Iris pigment epithelial cell (primary cell): ENCODE measurements around the gene MAPKAPK3.
A peak's percentile ranks its signal among the peaks of the same experiment; 100 is the strongest.
"Not testable (repeated sequence)": the region's sequence is repeated elsewhere in the genome, so short reads cannot be mapped to it uniquely, and the experiment has no call there.

Experiments
- DNase-seq: peaks from one replicate; pipeline ENCODE4 v3.0.0-alpha.2; 2011; ENCODE audit warnings: low read depth

MAPKAPK3 gene

DNA sequence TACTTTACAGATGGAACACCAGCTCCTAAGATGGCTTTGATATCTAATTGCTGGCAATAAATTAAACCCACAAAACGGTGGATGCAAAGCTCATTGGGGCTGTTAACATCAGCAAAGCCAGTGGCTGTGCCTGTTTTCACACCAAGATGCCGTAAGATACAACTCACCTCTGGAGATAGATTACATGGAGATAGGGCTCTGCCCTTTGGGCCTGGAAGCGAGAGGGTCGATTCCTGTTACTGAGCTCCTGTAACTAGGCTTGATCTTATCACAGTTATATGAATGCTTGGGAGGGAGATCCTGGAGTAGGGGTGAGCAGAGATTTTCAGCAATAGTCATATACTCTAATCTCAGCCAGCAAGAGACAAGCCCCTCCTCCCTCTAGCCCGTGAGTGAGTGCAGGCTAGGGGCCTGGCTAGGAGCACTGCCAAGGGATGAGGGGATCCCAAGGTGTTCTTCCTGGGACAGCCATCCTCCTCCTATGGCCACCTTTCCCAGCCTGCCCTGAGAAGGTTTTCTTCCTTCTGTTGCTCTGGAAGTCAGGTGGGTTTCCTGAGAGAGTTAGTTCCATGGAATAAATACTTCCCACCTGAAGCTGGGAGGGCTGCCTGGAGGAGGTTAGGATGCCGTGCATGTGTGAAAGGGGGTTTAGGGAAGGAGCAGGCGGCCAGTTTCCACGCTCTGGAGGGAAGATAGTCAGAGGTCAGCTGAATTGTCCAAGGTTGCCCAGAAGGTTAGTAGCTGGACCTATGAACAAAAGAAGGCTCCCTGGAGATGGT lies 39.7 kb downstream of the MAPKAPK3 start:
- DNase-seq, result no peak

DNA sequence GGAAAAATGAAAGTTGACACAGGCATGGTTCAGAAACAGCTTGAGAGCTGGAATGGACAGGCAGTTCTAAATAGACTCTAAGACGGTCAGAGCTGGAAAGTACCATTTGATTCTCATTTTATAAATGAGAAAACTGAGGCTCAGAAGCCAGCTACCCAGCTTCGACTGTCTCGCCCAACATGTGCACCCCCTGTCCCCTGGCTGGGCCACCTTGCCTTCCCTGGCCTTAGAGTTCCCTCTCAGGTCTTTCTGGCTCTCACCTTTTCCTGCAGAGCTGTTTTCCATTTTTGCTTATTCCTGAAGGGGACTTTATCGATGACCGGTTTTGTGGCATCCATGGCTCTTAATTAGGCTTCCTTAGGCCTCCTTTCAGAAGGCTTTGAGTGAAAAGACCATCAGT lies 40.5 kb downstream of the MAPKAPK3 start:
- no peak for DNase-seq

- DNase-seq, result no peak
Measured at GRCh38 chr3:50657816-50658215, 40.9 kb downstream of the MAPKAPK3 start.

GRCh38 chr3:50658416-50658815 lies 41.5 kb downstream of the MAPKAPK3 start:
- no peak for DNase-seq

DNA sequence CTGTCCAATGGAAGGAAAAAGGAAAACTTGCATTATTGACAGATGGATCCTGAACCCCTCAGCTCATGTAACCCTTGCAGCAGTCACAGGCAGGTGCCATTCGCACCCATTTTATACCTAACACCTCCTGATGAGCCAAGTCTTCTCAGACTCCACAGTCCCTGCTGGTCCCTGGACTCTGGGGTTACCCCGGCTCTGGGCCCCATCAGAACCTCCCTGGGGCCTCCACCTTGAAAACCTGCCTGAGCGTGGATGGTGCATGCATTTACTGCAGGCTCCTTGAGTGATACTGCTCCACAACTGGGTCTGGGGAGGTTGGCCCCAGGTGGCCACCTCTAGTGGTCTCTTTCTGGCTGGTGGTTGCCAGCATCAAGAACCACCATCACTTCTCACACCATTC lies 41.9 kb downstream of the MAPKAPK3 start:
- DNase-seq, result no peak

DNA sequence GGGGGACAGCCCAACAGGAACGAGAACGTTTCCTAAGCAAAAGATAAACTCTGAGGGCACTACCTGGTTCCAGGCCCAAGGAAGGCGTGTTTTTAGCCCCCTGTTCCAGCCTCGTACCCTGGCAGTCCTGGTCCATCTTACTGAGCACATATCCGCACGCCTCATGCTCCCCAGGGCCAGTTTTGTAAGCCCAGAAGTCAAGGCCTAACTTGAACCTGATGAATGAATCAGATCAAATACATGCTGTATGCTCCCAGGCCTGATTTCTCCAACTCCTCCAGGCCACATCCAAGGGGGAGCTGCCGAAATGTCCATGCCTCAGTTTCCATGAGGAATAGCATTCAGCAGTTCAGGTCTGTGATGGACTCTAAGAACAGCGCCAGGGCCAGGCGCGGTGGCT lies 43.4 kb downstream of the MAPKAPK3 start:
- no peak for DNase-seq

DNA sequence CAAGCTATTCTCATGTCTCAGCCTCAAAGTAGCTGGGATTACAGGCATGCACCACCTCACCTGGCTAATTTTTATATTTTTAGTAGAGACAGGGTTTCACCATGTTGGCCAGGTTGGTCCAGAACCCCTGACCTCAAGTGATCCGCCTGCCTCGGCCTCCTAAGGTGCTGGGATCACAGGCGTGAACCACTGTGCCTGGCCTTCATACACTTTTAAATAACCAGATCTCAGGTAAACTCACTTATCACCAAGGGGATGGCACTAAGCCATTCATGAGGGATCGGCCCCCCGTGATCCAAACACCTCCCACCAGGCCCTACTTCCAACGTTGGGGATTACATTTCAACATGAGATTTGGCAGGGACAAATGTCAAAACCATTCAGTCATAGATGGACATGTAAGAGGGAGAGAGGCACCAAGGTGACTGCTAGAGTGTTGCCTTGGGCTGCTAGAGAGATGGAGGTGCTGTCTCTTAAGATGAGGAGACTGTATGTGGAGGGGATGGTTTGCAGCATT lies 44.4 kb downstream of the MAPKAPK3 start:
- no peak for DNase-seq

DNA sequence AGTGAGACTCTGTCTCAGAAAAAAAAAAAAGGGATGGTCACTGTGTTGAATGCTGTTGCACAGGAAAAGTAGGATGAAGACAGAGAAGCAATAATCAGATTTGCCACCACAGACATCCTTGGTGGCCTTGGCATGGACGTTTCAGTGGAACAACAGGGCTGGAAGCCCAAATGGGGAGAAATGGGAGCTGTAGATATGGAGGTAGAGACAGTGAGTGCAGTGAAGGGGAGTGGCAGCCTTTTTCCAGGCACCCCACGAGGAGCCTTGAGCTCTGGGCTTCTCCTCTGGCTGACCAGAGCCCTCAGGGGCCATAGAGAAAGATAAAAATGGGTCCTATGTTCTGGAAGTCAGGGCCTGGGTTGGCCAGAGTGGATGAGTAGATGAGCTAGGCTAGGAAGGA lies 45.5 kb downstream of the MAPKAPK3 start:
- DNase-seq, result no peak

DNA sequence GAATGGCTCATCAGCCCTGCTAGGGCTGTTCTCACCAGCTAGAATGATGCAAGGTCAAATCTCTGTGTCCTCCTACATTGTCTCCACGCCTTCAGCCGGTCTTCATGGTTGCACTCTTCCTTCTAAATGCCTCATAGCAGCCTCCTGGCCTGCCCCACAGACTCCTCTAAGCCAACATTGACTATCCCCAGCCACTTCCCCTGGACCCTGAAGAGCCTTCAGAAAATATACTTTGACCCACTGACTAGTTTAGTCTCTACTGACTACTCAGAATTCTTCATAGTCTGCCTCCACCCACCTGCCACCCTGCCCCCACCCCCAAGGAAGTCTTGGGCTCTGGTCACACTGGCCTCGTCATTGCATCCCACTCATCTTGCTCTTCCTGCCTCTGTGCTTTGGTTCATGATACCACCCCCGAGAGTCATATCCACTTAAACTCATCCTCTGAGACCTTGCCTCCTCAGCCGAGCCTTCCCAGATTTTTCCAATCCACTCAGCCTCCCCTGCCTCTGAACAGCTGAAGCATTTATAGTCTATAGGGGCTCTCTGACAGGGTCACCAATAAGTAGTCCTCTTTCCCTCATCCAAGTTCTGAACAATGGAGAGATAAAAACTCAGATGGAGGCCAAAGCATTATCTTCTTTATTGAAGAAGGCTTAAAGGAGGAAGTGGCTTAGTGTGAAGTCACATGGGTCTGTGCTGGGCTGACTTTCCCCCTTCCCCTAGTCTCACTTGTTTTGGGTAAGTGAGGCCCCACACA lies 48.3 kb downstream of the MAPKAPK3 start:
- no peak for DNase-seq

DNA sequence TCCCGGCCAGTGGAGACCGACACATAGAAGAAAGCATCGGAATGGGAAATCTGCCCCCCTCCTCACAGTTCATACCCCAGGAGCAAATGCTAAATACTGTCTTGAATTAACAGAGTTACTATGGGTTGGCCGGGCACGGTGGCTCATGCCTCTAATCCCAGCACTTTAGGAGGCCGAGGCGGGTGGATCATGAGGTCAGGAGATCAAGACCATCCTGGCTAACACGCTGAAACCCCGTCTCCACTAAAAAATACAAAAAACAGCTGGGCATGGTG lies 48.8 kb downstream of the MAPKAPK3 start:
- DNase-seq, result not testable (repeated sequence)

DNA sequence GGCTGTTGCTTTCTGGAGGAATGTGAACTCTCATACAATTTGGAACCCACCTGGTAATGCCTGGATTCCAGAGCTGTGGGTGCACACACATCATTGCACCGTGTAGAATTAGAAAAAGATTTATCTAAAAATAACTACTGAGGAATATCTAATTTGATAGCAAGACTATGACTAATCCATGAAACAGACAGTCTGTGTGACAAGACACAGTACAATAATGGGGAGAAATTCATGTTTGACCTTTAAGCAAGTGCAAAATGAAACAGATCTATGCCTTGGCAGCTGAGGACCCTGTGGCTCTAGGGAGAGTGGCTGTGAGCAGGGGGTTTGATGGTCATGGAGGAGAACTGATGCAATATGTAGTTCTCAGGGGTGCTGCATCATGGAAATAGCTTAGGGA lies 49.9 kb downstream of the MAPKAPK3 start:
- DNase-seq, result peak; percentile 8

DNA sequence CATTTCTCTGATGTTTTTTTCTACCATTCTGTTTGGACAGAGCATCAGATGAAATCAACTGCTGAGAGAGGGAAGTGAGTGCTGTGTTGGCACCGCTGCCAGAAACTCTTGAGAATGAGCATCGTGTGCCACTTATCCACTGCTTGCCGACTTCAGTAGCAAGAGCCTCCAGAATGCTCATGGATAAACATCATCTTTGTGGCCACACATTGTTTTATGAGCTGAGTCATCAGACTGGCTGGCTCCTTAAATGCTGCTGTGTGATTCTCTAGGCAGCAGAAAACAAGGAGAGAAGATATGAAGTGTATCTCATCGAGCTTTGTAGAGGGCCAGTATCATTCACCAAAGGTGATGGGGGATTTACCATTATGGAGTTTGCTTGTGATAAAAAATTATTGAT lies 54.4 kb downstream of the MAPKAPK3 start:
- peak; percentile 80 for DNase-seq

DNA sequence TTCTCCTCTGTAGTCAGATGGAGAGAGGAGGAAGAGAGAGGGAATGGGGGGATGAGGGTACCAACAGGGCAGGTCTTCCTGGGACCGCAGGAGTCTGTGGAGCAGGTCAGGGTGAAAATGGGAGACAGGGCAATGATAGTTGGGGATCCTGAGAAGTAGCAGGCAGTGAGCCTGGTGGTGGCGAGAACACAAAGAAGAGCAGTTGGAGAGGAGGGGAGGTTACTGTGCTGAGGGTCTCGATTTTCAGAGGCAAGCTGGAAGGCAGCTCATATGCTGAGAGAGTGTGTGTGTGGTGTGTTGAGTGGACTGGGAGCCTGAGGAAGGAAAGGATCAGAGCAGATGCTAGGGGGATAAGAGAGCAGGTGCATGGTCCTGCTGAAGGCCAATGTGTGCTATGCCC lies 55.7 kb downstream of the MAPKAPK3 start:
- DNase-seq, result no peak

GRCh38 chr3:50673931-50674330 lies 57.0 kb downstream of the MAPKAPK3 start:
- no peak for DNase-seq

DNA sequence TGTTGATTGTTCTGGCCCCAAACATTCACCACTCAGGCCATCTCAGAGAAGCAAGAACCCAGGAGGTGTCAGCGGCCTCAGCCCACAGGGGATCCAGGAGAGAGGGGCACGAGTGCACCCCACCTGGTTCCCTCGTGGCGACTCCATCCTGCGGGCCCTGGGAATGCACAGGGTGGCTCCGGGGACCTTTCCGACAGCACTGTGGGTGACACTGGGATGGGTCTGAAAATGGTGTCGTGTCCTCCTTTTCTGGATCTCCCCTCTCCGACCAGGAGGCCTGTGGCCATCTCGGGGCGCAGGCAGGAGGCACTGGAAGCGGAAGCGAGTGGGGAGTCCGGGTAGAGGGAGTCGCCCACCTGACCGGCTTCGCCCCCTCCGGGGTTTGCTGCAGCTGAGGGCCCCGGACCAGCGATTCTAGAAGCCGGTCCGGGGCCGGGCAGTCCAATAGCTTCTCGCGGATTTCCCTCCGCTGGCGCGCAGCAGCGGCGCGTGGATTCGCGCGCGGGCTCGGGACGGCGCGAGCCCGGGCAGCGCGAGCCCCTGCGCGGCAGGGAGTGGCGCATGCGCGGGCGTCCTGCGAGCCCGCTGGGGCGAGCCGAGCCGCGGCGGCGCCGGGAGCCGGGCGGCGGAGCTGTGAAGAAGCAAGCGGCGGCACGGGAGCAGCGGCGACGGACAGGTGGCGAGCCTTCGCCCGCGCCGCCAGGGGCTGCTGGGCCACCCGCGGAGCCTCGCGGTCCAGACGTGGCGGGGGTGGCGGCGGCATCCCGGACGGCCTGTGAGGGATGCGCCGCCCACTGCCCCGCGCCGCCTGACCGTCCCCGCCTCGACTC lies 57.6 kb downstream of the MAPKAPK3 start, which contains the start of gene DOCK3:
Gene DOCK3 (plus strand): TSS at position 579 of the 830 bp plus-strand sequence. CDS start 337 bp downstream, outside the sequence.
- peak; percentile 38 for DNase-seq

- DNase-seq, result no peak
Measured at GRCh38 chr3:50675179-50676030, 58.5 kb downstream of the MAPKAPK3 start.

GRCh38 chr3:50676031-50676705 lies 59.2 kb downstream of the MAPKAPK3 start:
- DNase-seq, result no peak

DNA sequence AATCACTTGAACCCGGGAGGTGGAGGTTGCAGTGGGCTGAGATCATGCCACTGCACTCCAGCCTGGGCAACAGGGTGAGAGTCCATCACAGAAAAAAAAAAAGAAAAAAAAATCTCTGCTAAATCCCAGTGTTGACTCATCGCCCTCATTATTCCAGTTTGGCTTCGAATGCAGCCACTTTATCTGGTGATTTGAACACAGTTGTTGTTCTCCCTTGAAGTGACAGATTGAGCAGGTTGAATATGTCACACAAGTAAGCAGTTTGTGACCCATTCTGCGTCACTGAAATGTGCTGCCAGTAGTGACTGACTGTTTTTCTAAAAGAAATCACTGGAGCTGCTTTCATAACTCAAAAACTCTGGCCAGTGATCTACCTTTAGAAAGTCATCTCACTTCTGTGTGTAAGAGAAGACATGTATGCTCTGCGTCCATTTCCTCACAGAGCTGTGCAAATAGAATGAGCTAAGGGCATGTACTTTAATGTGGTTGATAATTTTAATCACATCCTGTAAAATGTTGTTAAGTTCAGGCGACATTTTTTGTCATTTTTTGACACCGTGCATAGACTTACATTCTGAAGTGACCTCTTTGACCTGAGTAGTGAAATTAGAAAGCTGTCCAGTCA lies 70.3 kb downstream of the MAPKAPK3 start:
- no peak for DNase-seq

GRCh38 chr3:50687916-50688315 lies 71.0 kb downstream of the MAPKAPK3 start:
- DNase-seq, result no peak

DNA sequence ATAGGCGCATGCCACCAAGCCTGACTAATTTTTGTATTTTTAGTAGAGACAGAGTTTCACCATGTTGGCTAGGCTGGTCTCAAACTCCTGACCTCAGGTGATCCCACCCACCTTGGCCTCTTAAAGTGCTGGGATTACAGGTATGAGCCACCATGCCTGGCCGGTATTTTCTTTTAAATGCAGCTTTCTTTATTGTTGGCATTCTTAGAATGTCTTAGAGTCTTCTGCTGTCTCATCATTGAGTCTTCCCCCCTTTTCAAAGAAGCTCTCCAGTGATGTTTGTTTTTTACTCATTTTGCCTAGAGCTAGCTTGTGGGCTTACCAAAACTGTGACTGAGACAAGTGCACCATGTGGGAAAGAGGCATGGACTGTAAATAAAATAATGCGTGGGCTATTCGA lies 71.7 kb downstream of the MAPKAPK3 start:
- DNase-seq, result not testable (repeated sequence)

GRCh38 chr3:50689558-50689957 lies 72.6 kb downstream of the MAPKAPK3 start:
- no peak for DNase-seq
